HCT116 (cell line): ENCODE data around the gene PWWP2B.

Experiments used
- CTCF ChIP-seq, 3 experiments: fragments of 200-600 bp in 1 of 3; sonication (generic) in 1 of 3; IDR thresholded peaks in 2 of 3; conservative IDR thresholded peaks in 1 of 3; 2 replicates each; pipeline ENCODE4 v1.5.1; 2012 to 2017; ENCODE audit warnings: low read depth in 2 of 3, low read length in 2 of 3, antibody characterized with exemption in 1 of 3, borderline replicate concordance in 1 of 3, control low read depth in 1 of 3, mild to moderate bottlenecking in 1 of 3, mixed read lengths in 1 of 3, mixed run types in 1 of 3, moderate library complexity in 1 of 3; ENCODE audit not compliant: insufficient read depth in 1 of 3
- RAD21 ChIP-seq: IDR thresholded peaks from 2 replicates; pipeline ENCODE4 v1.6.1; 2012; ENCODE audit warnings: low read depth, mild to moderate bottlenecking
- YY1 ChIP-seq: IDR thresholded peaks from 2 replicates; pipeline ENCODE4 v1.6.1; 2011; ENCODE audit warnings: low read length, low read depth, moderate library complexity, mild to moderate bottlenecking; ENCODE audit not compliant: insufficient replicate concordance; ENCODE audit errors: extremely low read depth

- TF ChIP-seq CTCF (IDR thresholded peaks at IDR 0.05 in 2 of 3, conservative IDR thresholded peaks at IDR 0.05 in 1 of 3; ENCODE audit: borderline replicate concordance in 1 of 3, insufficient read depth in 1 of 3, low read depth in 2 of 3, low read length in 2 of 3) (no peak), YY1 (no peak), RAD21 (no peak)
Measured at GRCh38 chr10:132410779-132411532, 14.0 kb downstream of the PWWP2B start.
